SK-N-SH treated with all-trans-retinoic acid at 6 μM for 48 hours (cell line): ENCODE results near the gene GSC2.

Experiments used
- ARNTL ChIP-seq: fragments of 450-650 bp; formaldehyde crosslinking; IDR thresholded peaks from 2 replicates; pipeline ENCODE4 v1.5.0; 2020; ENCODE audit warnings: low read depth, mild to moderate bottlenecking, moderate library complexity, borderline replicate concordance
- ESRRG ChIP-seq: fragments of 250-450 bp; sonication (Bioruptor Pico); IDR thresholded peaks from 2 replicates; pipeline ENCODE4 v1.6.1; 2021; ENCODE audit warnings: mild to moderate bottlenecking
- ZFP3 ChIP-seq: fragments of 250-450 bp; sonication (Bioruptor Pico); IDR thresholded peaks from 2 replicates; pipeline ENCODE4 v1.5.0; 2020; ENCODE audit warnings: mild to moderate bottlenecking, moderate library complexity
- ZFP30 ChIP-seq: fragments of 450-650 bp; formaldehyde crosslinking; IDR thresholded peaks from 2 replicates; pipeline ENCODE4 v1.5.0; 2022; ENCODE audit warnings: mild to moderate bottlenecking, moderate library complexity
- ZNF8 ChIP-seq: fragments of 450-650 bp; formaldehyde crosslinking; IDR thresholded peaks from 2 replicates; pipeline ENCODE4 v1.5.0; 2020; ENCODE audit warnings: mild to moderate bottlenecking, moderate library complexity

DNA sequence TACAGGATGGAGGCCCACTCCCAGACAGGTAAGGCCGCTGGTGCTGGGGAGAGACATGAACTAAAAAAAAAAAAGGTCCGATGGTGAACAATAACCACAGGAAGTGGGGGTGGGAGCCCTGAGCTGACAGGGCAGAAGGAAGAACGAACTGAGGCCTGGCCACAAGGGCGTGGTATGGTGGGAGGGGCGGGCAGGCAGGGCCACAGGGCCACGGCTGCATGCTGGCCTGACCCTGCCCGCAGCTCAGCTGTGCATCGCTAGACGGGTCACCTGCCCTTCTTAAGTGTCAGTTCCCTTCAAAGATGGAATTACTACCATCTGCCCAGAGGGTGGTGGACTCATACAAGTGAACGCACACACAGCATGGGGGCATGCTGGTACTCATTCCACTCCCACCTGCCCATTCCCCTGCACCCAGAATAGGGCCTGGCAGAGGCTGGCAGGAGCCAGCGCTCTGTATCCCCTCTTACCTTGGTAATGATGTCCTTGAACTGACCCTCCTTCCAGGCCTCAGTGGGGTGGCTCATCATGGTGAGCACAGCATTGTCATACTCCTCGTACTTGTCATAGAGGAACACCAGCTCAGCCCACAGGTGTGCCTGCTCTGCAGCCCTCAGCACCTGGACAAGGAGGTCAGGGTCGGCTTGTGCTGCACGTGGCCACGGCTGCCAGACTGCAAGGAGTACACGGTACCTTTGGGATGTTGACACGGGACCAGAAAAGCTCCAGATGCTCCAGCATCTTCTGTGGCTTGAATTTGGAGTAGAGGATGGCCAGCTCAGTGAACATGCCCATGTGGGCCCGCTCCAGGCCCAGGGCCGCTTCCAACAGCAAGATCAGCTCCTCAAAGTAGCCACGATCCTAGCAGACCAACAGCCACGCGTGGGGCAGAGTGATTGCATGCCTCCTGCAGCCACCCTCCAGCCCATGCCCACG, 46.0 kb upstream of the GSC2 start:
- TF ChIP-seq ZNF8 (CRISPR knock-in tag) (no peak), ESRRG (CRISPR knock-in tag) (no peak), ZFP3 (CRISPR knock-in tag) (no peak), ZFP30 (CRISPR knock-in tag) (no peak), ARNTL (CRISPR knock-in tag) (no peak)
